OCI-LY7 (cell line): ENCODE measurements around the gene ZNF718.
"Not testable (repeated sequence)": the region's sequence is repeated elsewhere in the genome, so short reads cannot be mapped to it uniquely, and the experiment has no call there.

Source experiments
- CTCF ChIP-seq: fragments of 200-600 bp; sonication (generic); conservative IDR thresholded peaks from 2 replicates; pipeline ENCODE4 v1.5.1; 2014; ENCODE audit warnings: mild to moderate bottlenecking, antibody characterized with exemption, low read length, moderate library complexity, mixed read lengths
- EZH2phosphoT487 ChIP-seq: fragments of 200-600 bp; sonication (generic); IDR thresholded peaks from 2 replicates; pipeline ENCODE4 v1.6.1; 2018; ENCODE audit warnings: low read depth, borderline replicate concordance, mild to moderate bottlenecking, mixed run types, antibody characterized with exemption, low read length, moderate library complexity, mixed read lengths

GRCh38 chr4:195159-195558 is 70.9 kb downstream of the ZNF718 start:
- TF ChIP-seq EZH2phosphoT487, CTCF: not testable (repeated sequence)
